Erythroblast (primary cell): ENCODE data around the gene PKP4.

Experiments used
- GATA1 ChIP-seq: IDR thresholded peaks from 2 replicates; pipeline ENCODE4 v1.6.1; 2011; ENCODE audit warnings: low read depth, mild to moderate bottlenecking, control low read depth, low read length, moderate library complexity
- POLR2A ChIP-seq: IDR thresholded peaks from 2 replicates; pipeline ENCODE4 v1.6.1; 2011; ENCODE audit warnings: mild to moderate bottlenecking, low read length

DNA sequence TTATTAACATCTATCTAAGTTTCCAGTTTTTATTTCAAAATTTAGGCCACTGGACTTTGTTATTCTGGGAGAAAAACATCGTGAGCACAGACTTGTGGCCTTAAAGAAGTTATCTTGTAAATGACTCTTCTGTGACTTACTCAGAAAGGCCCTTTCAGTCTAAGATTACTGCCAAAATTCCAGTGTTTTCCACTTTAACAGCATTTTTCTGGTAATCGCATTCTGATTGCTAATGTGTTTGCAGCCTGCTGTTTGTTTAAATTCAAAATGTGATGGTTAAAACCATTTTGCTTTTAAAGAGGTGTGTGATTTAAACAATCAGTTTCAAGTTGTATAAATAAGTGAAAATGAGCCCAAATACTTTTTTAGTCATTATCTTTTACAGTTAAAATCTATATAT, 201.6 kb downstream of the PKP4 start:
- no peak for TF ChIP-seq POLR2A
- no peak for TF ChIP-seq GATA1
